EH (cell line): ENCODE data around the gene KRTAP4-5.
A peak's percentile ranks its signal among the peaks of the same experiment; 100 is the strongest.
"Not testable (repeated sequence)": the region's sequence is repeated elsewhere in the genome, so short reads cannot be mapped to it uniquely, and the experiment has no call there.

Source experiments
- DNase-seq: peaks from one replicate; pipeline ENCODE4 v3.0.0-alpha.2; 2015; ENCODE audit warnings: low read depth

The KRTAP4-5 gene

GRCh38 chr17:41147531-41148204 is 2.0 kb downstream of the KRTAP4-5 start:
- DNase-seq: no peak

- DNase-seq: no peak
Observed at GRCh38 chr17:41145261-41145660, 4.4 kb downstream of the KRTAP4-5 start.

- no peak for DNase-seq
Observed at GRCh38 chr17:41144846-41145245, 4.8 kb downstream of the KRTAP4-5 start.

- DNase-seq: no peak
Observed at GRCh38 chr17:41141361-41141760, 8.3 kb downstream of the KRTAP4-5 start.

DNA sequence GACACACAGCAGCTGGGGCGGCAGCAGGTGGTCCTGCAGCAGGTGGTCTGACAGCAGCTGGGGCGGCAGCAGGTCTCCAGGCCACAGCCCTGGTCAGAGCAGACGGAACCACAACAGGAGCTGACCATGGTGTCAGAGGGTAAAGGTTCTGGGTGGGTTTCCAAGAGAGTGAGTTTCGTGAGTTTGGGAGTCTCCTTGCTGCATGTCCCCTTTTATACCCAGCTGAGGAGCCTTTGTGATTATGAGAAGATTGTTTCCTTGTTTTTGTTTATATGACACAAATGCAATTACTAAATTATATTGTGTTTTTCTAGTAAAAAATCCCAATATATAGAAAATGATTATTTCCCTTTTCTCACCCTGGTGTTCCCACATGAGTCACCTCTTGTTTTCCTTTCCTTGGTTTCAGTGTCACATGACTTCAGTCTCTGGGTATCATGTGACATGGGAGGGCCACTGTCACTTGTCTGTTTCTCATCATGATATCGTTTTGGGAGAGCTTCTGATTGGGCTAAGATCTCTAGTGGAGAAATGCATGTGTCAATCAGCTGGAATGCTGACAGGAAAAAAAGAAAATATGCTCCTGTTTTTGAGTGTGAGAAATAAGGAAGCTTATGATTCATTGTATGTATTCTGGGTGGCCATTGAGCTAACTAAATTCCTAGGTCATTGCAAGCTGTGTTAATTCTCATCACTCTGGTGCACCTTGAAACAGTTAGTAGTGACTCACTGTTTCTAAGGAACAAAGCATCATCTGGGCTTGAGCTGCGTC is 9.1 kb downstream of the KRTAP4-5 start, which contains the start of gene KRTAP4-6:
Gene KRTAP4-6 (minus strand): TSS at position 185 of the 772 bp plus-strand sequence. CDS start 57 bp downstream, at position 128.
- DNase-seq: peak; percentile 93

GRCh38 chr17:41139865-41140264 is 9.8 kb downstream of the KRTAP4-5 start:
- DNase-seq: not testable (repeated sequence)

- DNase-seq: peak; percentile 47
Observed at GRCh38 chr17:41133880-41134735, 15.5 kb downstream of the KRTAP4-5 start.

DNA sequence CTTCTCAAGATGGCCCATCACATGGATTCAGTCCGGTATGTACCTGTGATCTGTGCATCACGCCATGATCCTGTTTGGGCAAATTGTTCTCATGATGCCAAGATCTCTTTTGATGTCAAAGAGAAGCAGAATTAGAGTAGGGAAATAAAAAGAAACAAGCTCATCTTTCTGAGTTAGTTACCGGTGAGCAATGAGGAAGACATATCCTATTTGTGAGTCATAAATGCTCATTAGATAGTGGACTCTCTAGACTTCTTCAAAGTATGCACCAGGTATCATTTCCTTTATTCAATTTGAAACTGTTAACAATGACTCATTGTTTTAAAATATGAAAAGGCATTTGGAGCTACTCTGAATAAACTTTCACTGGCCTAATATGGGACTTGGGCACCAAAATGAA is 17.6 kb downstream of the KRTAP4-5 start:
- DNase-seq: peak; percentile 60

DNA sequence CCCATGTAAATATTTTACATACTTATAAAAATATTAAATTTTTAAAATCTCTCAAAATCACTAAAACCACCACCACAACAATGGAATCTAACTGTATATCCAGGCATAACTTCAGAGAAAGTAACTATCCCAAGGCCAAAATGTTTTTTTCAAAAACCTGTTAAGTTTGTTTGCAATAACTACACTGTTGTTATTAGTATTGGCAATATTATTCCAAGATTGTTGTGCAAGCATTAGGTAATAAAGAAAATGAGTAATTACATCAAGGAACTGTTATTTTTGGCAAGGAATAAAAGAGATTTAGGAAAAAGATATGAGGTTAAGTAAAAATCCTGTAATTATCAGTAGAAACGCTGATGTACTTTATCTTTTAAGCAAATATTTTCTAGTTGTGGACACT is 22.3 kb downstream of the KRTAP4-5 start:
- DNase-seq: no peak

DNA sequence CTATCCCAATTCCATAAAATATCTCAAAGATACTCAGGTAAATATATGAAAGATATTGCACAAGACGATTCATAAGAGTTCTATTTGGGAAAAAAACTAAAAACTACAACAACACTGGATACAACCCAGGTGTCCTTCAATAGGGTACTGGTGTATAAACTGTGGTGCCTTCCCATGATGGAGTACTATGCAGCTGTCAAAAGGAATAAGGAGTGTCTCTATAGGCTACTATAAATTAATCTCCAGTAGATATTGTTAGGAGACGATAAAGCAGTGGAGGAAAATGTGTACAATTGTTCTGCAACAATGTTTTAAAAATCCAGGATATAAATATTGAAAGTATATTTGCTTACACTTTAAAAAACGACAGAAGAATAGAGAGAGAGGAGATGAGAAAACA is 23.2 kb downstream of the KRTAP4-5 start:
- DNase-seq: no peak

DNA sequence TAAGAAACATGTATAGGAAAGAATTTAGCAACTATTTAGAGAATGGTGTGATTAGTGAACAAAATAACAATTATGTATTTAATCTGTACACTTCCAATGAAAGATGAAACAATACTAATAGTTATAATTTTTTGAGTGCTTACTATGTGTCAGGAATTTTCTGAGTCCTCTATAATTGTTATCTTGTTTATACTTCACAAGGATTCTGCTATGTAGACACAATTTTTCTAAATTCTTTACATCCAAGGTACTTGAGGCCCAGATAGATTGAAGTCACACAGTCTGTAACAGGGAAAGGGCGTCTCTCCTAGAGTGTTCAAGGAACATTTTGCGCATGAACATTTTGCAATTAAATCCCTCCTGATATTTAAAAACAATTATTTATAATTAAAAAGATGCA is 24.6 kb downstream of the KRTAP4-5 start:
- no peak for DNase-seq

DNA sequence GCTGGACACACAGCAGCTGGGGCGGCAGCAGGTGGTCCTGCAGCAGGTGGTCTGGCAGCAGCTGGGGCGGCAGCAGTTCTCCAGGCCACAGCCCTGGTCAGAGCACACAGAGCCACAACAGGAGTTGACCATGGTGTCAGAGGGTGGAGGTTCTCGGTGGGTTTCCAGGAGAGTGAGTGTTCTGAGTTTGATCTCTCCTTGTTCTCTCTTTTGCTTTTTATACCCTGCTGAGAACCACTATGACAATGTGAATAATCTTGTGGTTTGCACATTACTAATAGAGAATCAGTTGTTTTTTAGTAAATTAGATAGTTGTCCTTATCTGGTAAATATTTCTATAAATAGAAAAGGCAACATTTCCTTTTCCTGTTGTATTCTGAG is 25.6 kb downstream of the KRTAP4-5 start, which contains the start of gene KRTAP4-12:
Gene KRTAP4-12 (minus strand): TSS at position 192 of the 381 bp plus-strand sequence. CDS start 60 bp downstream, at position 132.
- peak; percentile 36 for DNase-seq

DNA sequence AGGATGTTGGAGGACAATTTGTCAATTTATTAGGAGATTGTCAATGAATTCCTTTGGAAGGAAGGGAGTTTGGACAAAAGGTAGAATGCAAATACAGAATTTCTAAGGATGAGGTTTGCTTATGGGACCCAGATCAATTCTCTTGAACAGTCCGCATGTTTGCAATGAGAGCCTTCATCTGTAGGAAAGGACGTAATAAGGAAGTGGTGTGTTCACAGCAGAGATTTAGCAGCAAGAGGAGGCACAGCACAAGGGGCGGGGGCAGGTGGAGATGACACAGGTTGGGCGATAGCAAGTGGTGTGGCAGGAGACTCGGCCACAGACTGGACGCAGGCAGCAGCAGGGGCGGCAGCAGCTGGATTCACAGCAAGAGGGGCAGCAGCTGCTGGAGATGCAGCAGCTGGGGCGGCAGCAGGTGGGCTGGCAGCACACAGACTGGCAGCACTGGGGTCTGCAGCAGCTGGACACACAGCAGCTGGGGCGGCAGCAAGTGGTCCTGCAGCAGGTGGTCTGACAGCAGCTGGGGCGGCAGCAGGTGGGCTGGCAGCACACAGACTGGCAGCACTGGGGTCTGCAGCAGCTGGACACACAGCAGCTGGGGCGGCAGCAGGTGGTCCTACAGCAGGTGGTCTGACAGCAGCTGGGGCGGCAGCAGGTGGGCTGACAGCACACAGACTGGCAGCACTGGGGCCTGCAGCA is 26.2 kb downstream of the KRTAP4-5 start:
- DNase-seq: not testable (repeated sequence)

DNA sequence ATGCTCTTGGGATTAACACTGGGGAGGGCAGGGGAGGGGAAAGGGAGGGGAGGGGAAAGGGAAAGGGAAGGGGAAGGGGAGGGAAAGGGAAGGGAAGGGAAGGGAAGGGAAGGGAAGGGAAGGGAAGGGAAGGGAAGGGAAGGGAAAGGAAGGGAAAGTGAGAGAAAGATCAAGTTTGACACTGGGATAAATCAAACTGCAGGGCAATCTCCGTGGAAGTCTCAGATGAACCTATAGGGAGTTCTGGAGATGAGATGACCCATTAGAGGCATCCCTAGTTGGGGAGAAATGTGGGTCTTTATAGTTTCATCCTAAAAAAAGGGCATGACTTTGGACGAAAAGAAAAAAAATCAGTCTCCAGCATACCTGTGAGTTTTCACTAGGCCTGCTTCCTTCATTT is 27.9 kb downstream of the KRTAP4-5 start:
- no peak for DNase-seq

- peak; percentile 70 for DNase-seq
Observed at GRCh38 chr17:41119696-41120690, 29.6 kb downstream of the KRTAP4-5 start.

- DNase-seq: peak; percentile 81
Observed at GRCh38 chr17:41118721-41119120, 30.9 kb downstream of the KRTAP4-5 start.

DNA sequence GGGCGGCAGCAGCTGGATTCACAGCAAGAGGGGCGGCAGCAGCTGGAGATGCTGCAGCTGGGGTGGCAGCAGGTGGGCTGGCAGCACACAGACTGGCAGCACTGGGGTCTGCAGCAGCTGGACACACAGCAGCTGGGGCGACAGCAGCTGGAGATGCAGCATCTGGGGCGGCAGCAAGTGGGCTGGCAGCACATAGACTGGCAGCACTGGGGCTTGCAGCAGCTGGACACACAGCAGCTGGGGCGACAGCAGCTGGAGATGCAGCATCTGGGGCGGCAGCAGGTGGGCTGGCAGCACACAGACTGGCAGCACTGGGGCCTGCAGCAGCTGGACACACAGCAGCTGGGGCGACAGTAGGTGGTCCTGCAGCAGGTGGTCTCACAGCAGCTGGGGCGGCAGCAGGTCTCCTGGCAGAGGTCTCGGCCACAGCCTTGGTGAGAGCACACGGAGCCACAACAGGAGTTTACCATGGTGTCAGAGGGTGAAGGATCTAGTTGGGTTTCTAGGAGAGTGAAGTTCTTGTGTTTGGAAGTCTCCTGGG is 31.7 kb downstream of the KRTAP4-5 start, which contains the start of gene KRTAP4-11:
Gene KRTAP4-11 (minus strand): TSS at position 528 of the 541 bp plus-strand sequence. CDS start 58 bp downstream, at position 470.
- peak; percentile 29 for DNase-seq

GRCh38 chr17:41116297-41116696 is 33.3 kb downstream of the KRTAP4-5 start:
- peak; percentile 71 for DNase-seq

DNA sequence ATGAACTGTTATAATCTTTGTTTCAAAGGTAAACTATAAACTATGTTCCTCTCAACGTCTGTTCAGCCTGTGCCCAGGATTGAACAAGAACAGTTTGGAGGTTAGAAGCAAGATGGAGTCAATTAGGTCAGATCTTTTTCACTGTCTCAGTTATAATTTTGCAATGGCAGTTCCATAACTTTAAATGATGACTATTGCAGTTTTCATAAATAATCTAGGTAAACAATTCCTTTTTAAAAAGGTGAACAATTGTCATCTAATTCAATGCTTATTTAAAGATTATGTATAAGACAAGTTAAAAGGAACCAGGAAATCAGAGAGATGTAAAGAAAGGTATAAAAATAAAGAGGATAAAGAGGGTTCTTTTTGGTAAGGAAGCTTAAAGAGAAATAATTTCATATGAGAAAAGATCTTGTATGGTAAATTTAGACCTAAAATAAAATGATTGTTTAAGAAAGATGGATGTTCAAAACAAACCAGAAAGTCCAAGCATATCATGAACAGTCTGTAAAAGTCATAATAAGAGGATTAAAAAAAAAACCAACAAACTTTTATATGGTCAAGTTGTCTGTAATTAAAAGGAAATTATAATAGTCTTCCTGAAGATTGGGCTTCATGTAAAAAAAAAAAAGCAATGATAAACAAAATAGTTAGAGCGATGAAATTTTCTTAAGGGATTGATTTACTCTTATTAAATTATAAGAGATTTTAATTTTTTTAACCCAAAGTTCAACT is 38.3 kb downstream of the KRTAP4-5 start:
- no peak for DNase-seq
